ENCODE results near the gene NCAM1.

Gene NCAM1

DNA sequence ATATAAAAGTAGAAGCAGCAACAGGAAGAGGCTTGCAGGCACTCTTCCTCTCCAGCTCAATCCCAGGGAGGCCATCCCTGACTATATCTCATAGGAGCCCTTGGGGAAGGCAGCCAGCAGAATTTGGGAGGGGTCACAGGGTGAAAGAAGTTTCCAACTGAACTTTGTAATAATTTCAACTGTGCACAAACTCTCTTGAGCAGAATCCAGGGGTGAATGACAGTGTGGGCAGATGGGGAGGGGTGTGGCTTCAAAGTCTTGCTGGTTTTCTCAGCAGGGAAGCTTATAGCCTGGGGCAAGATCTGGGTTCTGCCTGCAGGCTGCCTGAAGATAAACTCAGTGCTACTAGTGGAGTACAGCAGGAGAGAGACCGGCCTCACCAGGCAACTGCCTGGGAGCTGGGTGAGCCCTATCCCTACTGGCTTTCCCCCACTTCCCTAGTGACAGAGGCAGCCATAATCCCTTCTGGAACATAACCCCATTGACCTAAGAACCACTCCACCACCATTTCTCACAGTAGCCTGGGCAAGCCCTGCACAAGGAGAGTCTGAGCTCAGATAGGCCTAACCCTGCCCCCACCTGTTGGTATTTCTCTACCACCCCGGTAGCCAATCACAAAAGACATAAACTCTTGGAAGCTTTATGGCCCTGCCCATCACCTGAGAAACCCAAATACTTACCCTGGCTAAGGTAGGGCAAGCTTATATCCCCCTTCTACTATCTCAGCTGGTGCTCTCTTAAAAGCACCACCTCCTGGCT lies 335.4 kb downstream of the NCAM1 start:
- TF ChIP-seq, protein P1, sequence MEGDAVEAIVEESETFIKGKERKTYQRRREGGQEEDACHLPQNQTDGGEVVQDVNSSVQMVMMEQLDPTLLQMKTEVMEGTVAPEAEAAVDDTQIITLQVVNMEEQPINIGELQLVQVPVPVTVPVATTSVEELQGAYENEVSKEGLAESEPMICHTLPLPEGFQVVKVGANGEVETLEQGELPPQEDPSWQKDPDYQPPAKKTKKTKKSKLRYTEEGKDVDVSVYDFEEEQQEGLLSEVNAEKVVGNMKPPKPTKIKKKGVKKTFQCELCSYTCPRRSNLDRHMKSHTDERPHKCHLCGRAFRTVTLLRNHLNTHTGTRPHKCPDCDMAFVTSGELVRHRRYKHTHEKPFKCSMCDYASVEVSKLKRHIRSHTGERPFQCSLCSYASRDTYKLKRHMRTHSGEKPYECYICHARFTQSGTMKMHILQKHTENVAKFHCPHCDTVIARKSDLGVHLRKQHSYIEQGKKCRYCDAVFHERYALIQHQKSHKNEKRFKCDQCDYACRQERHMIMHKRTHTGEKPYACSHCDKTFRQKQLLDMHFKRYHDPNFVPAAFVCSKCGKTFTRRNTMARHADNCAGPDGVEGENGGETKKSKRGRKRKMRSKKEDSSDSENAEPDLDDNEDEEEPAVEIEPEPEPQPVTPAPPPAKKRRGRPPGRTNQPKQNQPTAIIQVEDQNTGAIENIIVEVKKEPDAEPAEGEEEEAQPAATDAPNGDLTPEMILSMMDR (IDR thresholded peaks at IDR 0.05), result no peak

DNA sequence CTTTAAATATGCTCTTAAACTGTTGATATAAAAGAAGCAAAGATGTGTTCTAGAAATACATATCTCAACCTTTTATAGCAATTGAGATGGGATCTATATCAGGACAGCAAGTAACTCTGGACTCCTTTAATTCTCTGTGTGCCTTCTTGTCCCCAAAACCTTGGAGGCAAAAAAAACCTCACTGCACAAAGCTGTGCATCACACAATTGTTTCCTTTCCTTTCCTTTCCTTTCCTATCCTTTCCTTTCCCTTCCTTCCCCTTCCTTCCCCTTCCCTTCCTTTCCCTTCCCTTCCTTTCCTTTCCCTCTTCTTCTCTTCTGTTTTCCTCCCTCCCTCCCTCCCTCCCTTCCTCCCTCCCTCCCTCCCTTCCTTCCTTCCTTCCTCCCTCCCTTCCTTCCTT lies 343.7 kb downstream of the NCAM1 start:
- TF ChIP-seq, protein P1 (IDR thresholded peaks at IDR 0.05), result no peak

DNA sequence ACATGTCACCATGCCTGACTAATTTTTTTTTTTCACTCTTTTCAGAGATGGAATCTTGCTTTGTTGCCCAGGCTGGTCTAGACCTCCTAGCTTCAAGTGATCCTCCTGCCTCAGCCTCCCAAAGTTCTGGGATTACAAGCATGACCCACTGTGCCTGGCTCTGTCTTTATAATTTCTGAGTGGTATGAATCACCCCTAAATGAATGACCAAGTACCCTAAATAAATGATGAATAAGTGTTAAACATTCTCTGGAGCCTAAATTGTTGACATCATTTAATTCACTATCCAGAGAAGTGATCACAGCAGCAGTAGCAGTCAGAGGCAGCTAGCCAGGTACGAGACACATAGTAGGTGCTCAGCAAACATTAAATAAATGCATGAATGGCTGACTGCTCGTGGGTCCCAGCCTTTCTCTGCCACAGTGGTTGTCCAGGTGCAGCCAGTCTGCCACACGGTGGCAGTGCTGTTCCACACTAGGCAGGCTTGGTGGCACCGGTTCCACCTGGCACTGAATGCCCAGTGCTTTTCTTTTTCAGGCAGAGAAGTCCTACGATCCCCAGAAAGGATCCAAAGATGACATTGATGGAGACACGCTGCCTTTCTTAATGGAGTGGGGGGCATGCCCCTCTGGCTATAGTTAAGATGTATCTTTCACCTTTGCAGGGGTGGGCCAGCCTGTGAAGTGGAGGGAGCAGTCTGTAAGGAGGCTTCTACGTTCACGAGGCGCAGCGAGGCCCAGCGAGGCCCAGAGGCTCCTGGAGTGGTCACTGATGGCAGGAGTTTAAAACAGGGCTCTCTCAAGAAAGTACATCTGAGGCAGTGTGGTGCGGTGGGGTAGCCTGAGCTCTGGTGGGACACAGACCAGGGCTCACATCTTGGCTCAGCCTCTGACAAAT lies 344.5 kb downstream of the NCAM1 start:
- TF ChIP-seq, protein P1 (IDR thresholded peaks at IDR 0.05), result peak; percentile 95

DNA sequence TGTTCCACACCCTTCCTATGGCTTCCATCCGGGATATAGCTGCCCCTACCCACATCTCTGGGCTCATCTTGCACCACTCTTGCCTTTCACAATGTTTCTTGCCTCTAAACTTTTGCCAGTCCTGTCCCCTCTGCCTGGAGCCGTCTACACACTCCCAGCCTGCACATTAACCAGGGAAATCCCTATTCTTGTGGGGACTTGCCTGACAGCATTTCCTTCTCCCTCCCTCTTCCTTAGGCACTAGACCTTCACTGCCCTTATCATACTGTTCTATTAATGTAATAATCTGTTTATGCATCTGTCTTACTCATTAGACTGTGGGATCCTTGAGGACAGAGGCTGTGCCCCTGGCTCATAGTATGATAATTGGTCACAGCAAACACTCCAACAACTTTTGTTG lies 347.4 kb downstream of the NCAM1 start:
- TF ChIP-seq, protein P1 (IDR thresholded peaks at IDR 0.05), result no peak

DNA sequence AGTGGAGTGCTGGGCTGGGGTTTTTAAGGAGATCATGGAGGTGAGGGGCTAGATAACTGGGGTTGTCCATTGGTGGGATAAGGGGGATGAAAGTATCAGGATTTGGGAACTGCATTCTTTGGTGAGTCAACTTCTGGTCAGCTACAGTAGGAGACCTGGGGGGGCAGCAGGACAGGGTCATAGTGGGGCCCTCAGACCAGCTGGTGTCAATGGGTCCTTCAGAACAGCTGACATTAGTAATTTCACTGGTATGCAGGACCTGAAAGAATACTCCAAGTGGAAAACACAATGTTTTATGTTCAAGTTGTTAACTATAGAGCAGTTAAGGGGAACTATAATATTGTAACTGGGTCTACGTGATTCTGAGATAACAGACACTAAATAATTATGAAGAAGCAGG lies 350.3 kb downstream of the NCAM1 start:
- TF ChIP-seq, protein P1 (IDR thresholded peaks at IDR 0.05), result no peak

DNA sequence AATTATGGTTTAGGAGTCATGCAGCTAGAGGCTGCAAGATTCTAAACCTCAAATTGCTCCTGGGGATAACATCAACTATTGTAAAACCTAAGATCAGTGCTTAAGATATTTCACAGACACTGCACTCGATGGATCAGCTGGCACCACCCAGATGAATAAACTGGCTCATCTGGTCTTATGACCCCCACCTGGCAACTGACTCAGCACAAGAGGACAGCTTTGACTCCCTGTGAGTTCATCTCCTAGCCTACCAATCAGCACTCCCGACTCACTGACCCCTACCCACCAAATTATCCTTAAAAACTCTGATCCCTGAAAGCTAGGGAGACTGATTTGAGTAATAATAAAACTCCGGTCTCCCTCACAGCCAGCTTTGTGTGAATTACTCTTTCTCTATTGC lies 352.4 kb downstream of the NCAM1 start:
- TF ChIP-seq, protein P1 (IDR thresholded peaks at IDR 0.05), result no peak

DNA sequence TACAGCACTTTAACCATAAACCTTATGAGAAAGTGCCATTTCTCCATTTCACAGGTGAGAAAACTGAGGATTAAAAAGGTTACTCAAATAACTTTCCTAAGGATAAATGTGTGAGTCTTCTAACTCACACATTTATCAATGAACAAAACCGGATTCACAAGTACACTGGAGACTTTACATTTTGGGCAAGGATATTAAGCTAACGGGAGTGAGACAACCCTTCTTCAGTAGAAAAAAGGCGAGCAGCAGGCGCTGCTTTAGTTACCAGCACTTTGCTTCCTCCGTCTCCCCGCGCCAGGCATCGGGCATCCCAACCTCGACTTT lies 352.8 kb downstream of the NCAM1 start:
- TF ChIP-seq, protein P1 (IDR thresholded peaks at IDR 0.05), result no peak
